HCT116 (cell line): Measurements from ENCODE around the gene SPATC1L. TPM values are rescaled to one million over a fixed set of nuclear protein-coding genes. Genes with fewer than 3 reads are reported as not detected.
A peak's percentile ranks its signal among the peaks of the same experiment; 100 is the strongest.

Experiments
- ATAC-seq: fragments of 200-7000 bp; cut with Tn5 transposase; 2 replicates; pipeline ENCODE4 v1.9.1; 2020; ENCODE audit warnings: mild to moderate bottlenecking, moderate library complexity
- BruUV-seq: library from RNA; stranded (reverse); fragments of 400-500 nt; replicated peaks from 2 replicates; lab custom pipeline; 2021; lab: Mats Ljungman, UMichigan
- CTCF ChIA-PET: fragments of 300-600 bp; sonication (Branson Sonifier 250); formaldehyde crosslinking; loops from one replicate; lab custom pipeline; 2021; ENCODE audit warnings: antibody characterized with exemption; lab: Charles Lee
- POLR2A ChIA-PET: fragments of 300-600, 350-600 bp; sonication (Branson Sonifier 250); formaldehyde crosslinking; loops from one replicate; lab custom pipeline; 2021; ENCODE audit warnings: antibody characterized with exemption; lab: Charles Lee
- RAD21 ChIA-PET, 2 experiments: fragments of 300-600 bp; sonication (Branson Sonifier 250); formaldehyde crosslinking; loops; one replicate each; lab custom pipeline; 2023; ENCODE audit warnings: low total read pairs in 2 of 2; ENCODE audit not compliant: uncharacterized antibody in 2 of 2, unreplicated experiment in 2 of 2, low non-redundant PET in 1 of 2; lab: Charles Lee
- DNase-seq: peaks from one replicate; pipeline ENCODE4 v3.0.0-alpha.2; 2010; ENCODE audit warnings: low read depth, low spot score
- H2AFZ ChIP-seq: fragments of 200-600 bp; shearing (Covaris generic), sonication (generic); 2 replicates; pipeline ENCODE4 v1.6.1; 2017; ENCODE audit warnings: low read depth, mixed run types, mixed read lengths, antibody characterized with exemption, low read length; ENCODE audit not compliant: poor library complexity, severe bottlenecking
- H3K27ac ChIP-seq: 2 replicates; pipeline ENCODE4 v1.5.1; 2012; ENCODE audit warnings: low read depth, low read length
- H3K27me3 ChIP-seq: fragments of 200-600 bp; sonication (generic); 2 replicates; pipeline ENCODE4 v1.6.1; 2016; ENCODE audit warnings: mixed run types, low read length, mixed read lengths; ENCODE audit not compliant: insufficient read depth
- H3K36me3 ChIP-seq, 2 experiments: fragments of 200-500 bp in 1 of 2; fragments of 200-600 bp in 1 of 2; sonication (Bioruptor generic) in 1 of 2; sonication (generic) in 1 of 2; 2 replicates each; pipeline versions ENCODE4 v1.5.1 to v1.6.1; 2014 to 2016; ENCODE audit warnings: low read length in 2 of 2, inconsistent platforms in 1 of 2, mixed read lengths in 1 of 2, mixed run types in 1 of 2; ENCODE audit not compliant: insufficient read depth in 2 of 2, control insufficient read depth in 1 of 2
- H3K4me1 ChIP-seq, 2 experiments: fragments of 200-600 bp in 1 of 2; sonication (generic) in 1 of 2; 2 replicates each; pipeline versions ENCODE4 v1.5.1 to v1.6.1; 2012 to 2017; ENCODE audit warnings: low read length in 2 of 2, inconsistent platforms in 1 of 2, mild to moderate bottlenecking in 1 of 2, mixed read lengths in 1 of 2, mixed run types in 1 of 2, moderate library complexity in 1 of 2; ENCODE audit not compliant: insufficient read depth in 2 of 2, control insufficient read depth in 1 of 2
- H3K4me2 ChIP-seq: fragments of 200-600 bp; sonication (generic); 2 replicates; pipeline ENCODE4 v1.6.1; 2017; ENCODE audit warnings: mixed run types, low read length, mixed read lengths
- H3K4me3 ChIP-seq, 2 experiments: fragments of 200-600 bp in 1 of 2; sonication (generic) in 1 of 2; replicated peaks in 1 of 2; 2 replicates each; pipeline ENCODE4 v1.5.1; 2011 to 2016; ENCODE audit warnings: low read length in 2 of 2, control low read depth in 1 of 2, low read depth in 1 of 2, mild to moderate bottlenecking in 1 of 2, mixed read lengths in 1 of 2, mixed run types in 1 of 2
- H3K79me2 ChIP-seq: fragments of 200-600 bp; sonication (generic); 2 replicates; pipeline ENCODE4 v1.6.1; 2017; ENCODE audit warnings: mild to moderate bottlenecking, mixed run types, low read length, moderate library complexity, mixed read lengths; ENCODE audit not compliant: insufficient read depth
- H3K9ac ChIP-seq: fragments of 200-600 bp; sonication (generic); 2 replicates; pipeline ENCODE4 v1.6.1; 2016; ENCODE audit warnings: low read length, mixed read lengths
- H3K9me2 ChIP-seq: fragments of 200-600 bp; sonication (generic), shearing (Covaris generic); 2 replicates; pipeline ENCODE4 v1.6.1; 2017; ENCODE audit warnings: mixed run types, mild to moderate bottlenecking, moderate library complexity; ENCODE audit not compliant: insufficient read depth
- H3K9me3 ChIP-seq, 2 experiments: fragments of 200-500 bp in 1 of 2; fragments of 200-600 bp in 1 of 2; sonication (Bioruptor generic) in 1 of 2; sonication (generic) in 1 of 2; 2 replicates each; pipeline ENCODE4 v1.6.1; 2014 to 2017; ENCODE audit warnings: low read length in 2 of 2, mixed read lengths in 2 of 2, inconsistent platforms in 1 of 2, low read depth in 1 of 2, mild to moderate bottlenecking in 1 of 2, mixed run types in 1 of 2, moderate library complexity in 1 of 2; ENCODE audit not compliant: control insufficient read depth in 1 of 2, insufficient read depth in 1 of 2
- H4K20me1 ChIP-seq: fragments of 200-600 bp; sonication (generic), shearing (Covaris generic); 2 replicates; pipeline ENCODE4 v1.6.1; 2017; ENCODE audit warnings: mixed run types, mild to moderate bottlenecking, moderate library complexity; ENCODE audit not compliant: insufficient read depth
- ATF3 ChIP-seq: IDR thresholded peaks from 2 replicates; pipeline ENCODE4 v1.6.1; 2012
- ELF1 ChIP-seq: IDR thresholded peaks from 2 replicates; pipeline ENCODE4 v1.6.1; 2012; ENCODE audit warnings: low read depth, borderline replicate concordance
- EZH2phosphoT487 ChIP-seq: fragments of 200-600 bp; IDR thresholded peaks from 2 replicates; pipeline ENCODE4 v1.6.1; 2018; ENCODE audit warnings: antibody characterized with exemption, borderline replicate concordance
- POLR2A ChIP-seq: IDR thresholded peaks from 2 replicates; pipeline ENCODE4 v1.7.0; 2011; ENCODE audit warnings: borderline replicate concordance; ENCODE audit not compliant: insufficient read depth, insufficient read length; ENCODE audit errors: extremely low read depth
- REST ChIP-seq: IDR thresholded peaks from 2 replicates; pipeline ENCODE4 v1.6.1; 2012; ENCODE audit warnings: low read depth
- SP1 ChIP-seq: IDR thresholded peaks from 2 replicates; pipeline ENCODE4 v1.6.1; 2012; ENCODE audit warnings: low read depth
- ZNF274 ChIP-seq: fragments of 200-500 bp; sonication (Bioruptor generic); IDR thresholded peaks from 2 replicates; pipeline ENCODE4 v1.6.1; 2014; ENCODE audit warnings: mild to moderate bottlenecking, low read depth, low read length, inconsistent platforms
- intact Hi-C: fragments of 100-400 bp; cut with micrococcal nuclease; formaldehyde crosslinking; loops from 2 replicates; pipeline ENCODE4 v1.10.0; 2022
- total RNA-seq: library from RNA; stranded (reverse); gene quantifications from one replicate; pipeline ENCODE4 v1.2.1, GENCODE V29; 2021; ENCODE audit not compliant: unreplicated experiment

The SPATC1L gene
- total RNA-seq, 1 experiment from 2014 or later: 1.3 TPM

DNA sequence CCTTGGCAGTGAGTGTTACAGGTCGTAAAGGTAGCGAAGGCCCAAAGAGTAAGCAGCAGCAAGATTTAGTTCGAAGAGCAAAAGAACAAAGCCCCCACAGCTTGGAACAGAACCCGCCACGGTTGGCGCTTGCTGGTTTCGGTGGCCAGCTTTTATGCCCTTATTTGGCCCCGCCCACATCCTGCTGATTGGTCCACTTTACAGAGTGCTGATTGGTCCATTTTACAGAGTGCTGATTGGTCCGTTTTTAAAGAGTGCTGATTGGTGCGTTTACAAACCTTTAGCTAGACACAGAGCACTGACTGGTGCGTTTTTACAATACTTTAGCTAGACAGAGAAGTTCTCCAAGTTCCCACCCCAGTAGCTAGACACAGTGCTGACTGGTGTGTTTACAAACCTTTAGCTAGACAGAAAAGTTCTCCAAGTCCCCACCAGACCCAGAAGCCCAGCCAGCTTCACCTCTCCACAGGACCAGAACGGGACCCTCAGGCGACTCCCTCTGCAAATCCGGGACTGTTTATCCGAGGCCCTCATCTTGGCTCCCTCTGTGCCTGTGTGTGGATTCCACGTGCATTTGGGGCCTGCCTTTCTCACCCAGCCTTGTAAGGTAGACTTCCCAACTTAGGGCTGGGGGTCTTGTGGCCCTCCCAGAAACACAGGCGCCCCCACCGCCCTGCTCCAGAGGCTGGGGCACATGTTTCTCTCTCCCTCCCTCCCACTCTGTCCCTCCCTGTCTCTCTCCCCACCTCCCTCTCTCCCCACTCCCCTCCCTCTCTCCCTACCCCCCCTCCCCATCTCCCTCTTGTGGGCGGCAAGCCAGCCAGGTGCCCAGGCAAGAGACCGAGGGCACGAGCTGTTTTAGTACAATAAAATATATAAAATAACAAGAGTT is 41.4 kb downstream of the SPATC1L start:
- Histone ChIP-seq H3K9me3 (no peaks in the 10 kb centered on the region), H2AFZ (peak overlapping the region; percentile 45), H3K4me2 (no peak overlapping the region), H3K79me2 (no peaks in the 10 kb centered on the region), H3K27ac (no peak overlapping the region; the same call in 1 of the 2 replicates), H3K9ac (no peak overlapping the region), H3K4me3 (no peak overlapping the region), H3K9me2 (no peaks in the 10 kb centered on the region), H3K4me1 (peaks cover 0 to 19% of the 10 kb centered on the region in 2 experiments; a peak in 2 of 4 replicates), H3K36me3 (no peaks in the 10 kb centered on the region), H4K20me1 (no peaks in the 10 kb centered on the region), H3K27me3 (no peaks in the 10 kb centered on the region)
- RAD21 ChIA-PET: interaction anchor here (0.6 to 1.4 kb wide), 5 partner anchors 92 to 497 kb away, joined by 3 to 8 read pairs (median 4); a partner anchor contains a TSS
- TF ChIP-seq ZNF274 (no peak), ELF1 (no peak), POLR2A (no peak)
- BruUV-seq: no TSS peak
- CTCF ChIA-PET: interaction anchor here (0.6 to 1.7 kb wide), 15 partner anchors 10 to 497 kb away, joined by 3 to 18 read pairs (median 5); partner anchors contain the start of genes COL6A1 and PRMT2
- ATAC-seq (no peak), DNase-seq (no peak)
- POLR2A ChIA-PET: interaction anchor here (1.0 to 1.3 kb wide), 3 partner anchors 10 to 493 kb away, joined by 3 to 5 read pairs (median 4); partner anchors contain the start of gene PRMT2
- intact Hi-C loops: loop anchor here (5.0 to 10.0 kb wide), 2 partner anchors 84 to 142 kb away; partner anchors contain the start of genes LSS, MCM3AP and YBEY

- ATAC-seq (no peak), DNase-seq (no peak)
- BruUV-seq: no TSS peak
- intact Hi-C loops: loop anchor here (5.0 to 10.0 kb wide), 2 partner anchors 85 to 143 kb away; partner anchors contain the start of genes LSS, MCM3AP and YBEY
- ChIA-PET POLR2A (no interaction called here), CTCF (no interaction called here), RAD21 (no interaction called here)
- H4K20me1 ChIP-seq: no peaks in the 10 kb centered on the region
- no peaks in the 10 kb centered on the region for H3K27me3 ChIP-seq
- TF ChIP-seq ATF3: no peak
- no peak for TF ChIP-seq EZH2phosphoT487
- no peak for TF ChIP-seq SP1
- no peak for TF ChIP-seq REST
- H3K9me3 ChIP-seq: no peaks in the 10 kb centered on the region
- H3K27ac ChIP-seq: no peak overlapping the region
- H2AFZ ChIP-seq: no peak overlapping the region
- no peak overlapping the region for H3K9ac ChIP-seq
- H3K9me2 ChIP-seq: no peaks in the 10 kb centered on the region
- H3K4me3 ChIP-seq: no peak overlapping the region
- H3K36me3 ChIP-seq: no peaks in the 10 kb centered on the region
- H3K4me2 ChIP-seq: no peak overlapping the region
- no peaks in the 10 kb centered on the region for H3K79me2 ChIP-seq
- H3K4me1 ChIP-seq: peaks cover 0 to 15% of the 10 kb centered on the region in 2 experiments; a peak in 1 of 4 replicates
Measured at GRCh38 chr21:46141767-46142581, 42.3 kb downstream of the SPATC1L start.
